HG02610 (cell line): ENCODE results near the gene NHERF1.

Experiments used
- ATAC-seq: cut with Tn5 transposase; IDR thresholded peaks from one replicate; pipeline ENCODE4 v1.9.1; 2021; ENCODE audit warnings: mild to moderate bottlenecking, moderate library complexity; ENCODE audit not compliant: unreplicated experiment

NHERF1 gene

GRCh38 chr17:74767111-74767516 lies 18.7 kb downstream of the NHERF1 start:
- ATAC-seq = no peak

- no peak for ATAC-seq
Observed at GRCh38 chr17:74768069-74768762, 19.8 kb downstream of the NHERF1 start.

- ATAC-seq = no peak
Observed at GRCh38 chr17:74768763-74769114, 20.3 kb downstream of the NHERF1 start.

- ATAC-seq = no peak
Observed at GRCh38 chr17:74769266-74769855, 20.9 kb downstream of the NHERF1 start.

GRCh38 chr17:74769856-74770497 lies 21.5 kb downstream of the NHERF1 start:
- no peak for ATAC-seq

- peak; percentile 50 for ATAC-seq
Observed at GRCh38 chr17:74770498-74771318, 22.3 kb downstream of the NHERF1 start.

GRCh38 chr17:74771319-74771914 lies 23.0 kb downstream of the NHERF1 start:
- ATAC-seq = no peak

GRCh38 chr17:74772053-74772452 lies 23.6 kb downstream of the NHERF1 start:
- no peak for ATAC-seq

- ATAC-seq = no peak
Observed at GRCh38 chr17:74773414-74773813, 25.0 kb downstream of the NHERF1 start.

- no peak for ATAC-seq
Observed at GRCh38 chr17:74773871-74774286, 25.5 kb downstream of the NHERF1 start.

- ATAC-seq = peak; percentile 2
Observed at GRCh38 chr17:74775409-74776043, 27.1 kb downstream of the NHERF1 start.

- peak; percentile 68 for ATAC-seq
Observed at GRCh38 chr17:74776044-74776962, 27.9 kb downstream of the NHERF1 start, which contains the start of gene NAT9. Gene NAT9 (minus strand): TSS chr17:74776345. CDS start chr17:74775698, 647 bp downstream.

GRCh38 chr17:74776990-74777389 lies 28.6 kb downstream of the NHERF1 start:
- no peak for ATAC-seq

- ATAC-seq = no peak
Observed at GRCh38 chr17:74777901-74778515, 29.6 kb downstream of the NHERF1 start.

GRCh38 chr17:74778960-74779359 lies 30.5 kb downstream of the NHERF1 start:
- no peak for ATAC-seq

GRCh38 chr17:74779501-74779900 lies 31.1 kb downstream of the NHERF1 start:
- ATAC-seq = no peak

GRCh38 chr17:74779948-74780400 lies 31.5 kb downstream of the NHERF1 start:
- ATAC-seq = peak; percentile 44

- ATAC-seq = no peak
Observed at GRCh38 chr17:74780443-74781238, 32.2 kb downstream of the NHERF1 start.
